ENCODE results near the gene WNT16.
"Not testable (repeated sequence)": the region's sequence is repeated elsewhere in the genome, so short reads cannot be mapped to it uniquely, and the experiment has no call there.

The WNT16 gene

GRCh38 chr7:121313793-121314676 is 14.8 kb upstream of the WNT16 start:
- Histone ChIP-seq H3F3A (ENCODE audit: control insufficient read depth, insufficient read depth) (no peaks in the 10 kb centered on the region), H3K79me2 (ENCODE audit: control insufficient read depth, low read length) (no peaks in the 10 kb centered on the region), H3K4me3 (ENCODE audit: low read length) (no peak overlapping the region), H3K27me3 (ENCODE audit: control insufficient read depth, low read length) (no peaks in the 10 kb centered on the region), H3K4me1 (ENCODE audit: control insufficient read depth, low read length) (no peaks in the 10 kb centered on the region), H4K20me1 (ENCODE audit: control insufficient read depth, insufficient read depth, low read depth, low read length) (no peaks in the 10 kb centered on the region), H3K9me3 (ENCODE audit: control insufficient read depth, insufficient read depth, low read length) (no peaks in the 10 kb centered on the region), H3K9me2 (replicated peaks; ENCODE audit: control insufficient read depth, low read length) (no peaks in the 10 kb centered on the region), H3K36me3 (ENCODE audit: control insufficient read depth, low read length) (no peaks in the 10 kb centered on the region), H3K27ac (ENCODE audit: low read depth, low read length) (no peak overlapping the region), H3K4me2 (ENCODE audit: low read length) (no peak overlapping the region)
- TF ChIP-seq CTCF (IDR thresholded peaks at IDR 0.05; ENCODE audit: low read depth, low read length, poor library complexity, severe bottlenecking) (no peak), EZH2phosphoT487 (IDR thresholded peaks at IDR 0.05; ENCODE audit: borderline replicate concordance, low read length) (no peak)

DNA sequence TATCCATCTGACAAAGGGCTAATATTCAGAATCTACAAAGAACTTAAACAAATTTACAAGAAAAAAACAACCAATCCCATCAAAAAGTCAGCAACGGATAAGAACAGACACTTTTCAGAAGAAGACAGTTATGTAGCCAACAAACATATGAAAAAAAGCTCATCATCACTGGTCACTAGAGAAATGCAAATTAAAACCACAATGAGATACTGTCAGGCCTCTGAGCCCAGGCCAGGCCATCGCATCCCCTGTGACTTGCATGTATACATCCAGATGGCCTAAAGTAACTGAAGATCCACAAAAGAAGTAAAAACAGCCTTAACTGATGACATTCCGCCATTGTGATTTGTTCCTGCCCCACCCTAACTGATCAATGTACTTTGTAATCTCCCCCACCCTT is 13.6 kb upstream of the WNT16 start:
- not testable (repeated sequence) for H4K20me1 ChIP-seq (ENCODE audit: control insufficient read depth, insufficient read depth, low read depth, low read length); H3K4me1 ChIP-seq (ENCODE audit: control insufficient read depth, low read length); H3K27ac ChIP-seq (ENCODE audit: low read depth, low read length); H3K27me3 ChIP-seq (ENCODE audit: control insufficient read depth, low read length); H3F3A ChIP-seq (ENCODE audit: control insufficient read depth, insufficient read depth); H3K4me2 ChIP-seq (ENCODE audit: low read length); H3K4me3 ChIP-seq (ENCODE audit: low read length); H3K9me3 ChIP-seq (ENCODE audit: control insufficient read depth, insufficient read depth, low read length); H3K36me3 ChIP-seq (ENCODE audit: control insufficient read depth, low read length); H3K9me2 ChIP-seq (replicated peaks; ENCODE audit: control insufficient read depth, low read length); H3K79me2 ChIP-seq (ENCODE audit: control insufficient read depth, low read length)

DNA sequence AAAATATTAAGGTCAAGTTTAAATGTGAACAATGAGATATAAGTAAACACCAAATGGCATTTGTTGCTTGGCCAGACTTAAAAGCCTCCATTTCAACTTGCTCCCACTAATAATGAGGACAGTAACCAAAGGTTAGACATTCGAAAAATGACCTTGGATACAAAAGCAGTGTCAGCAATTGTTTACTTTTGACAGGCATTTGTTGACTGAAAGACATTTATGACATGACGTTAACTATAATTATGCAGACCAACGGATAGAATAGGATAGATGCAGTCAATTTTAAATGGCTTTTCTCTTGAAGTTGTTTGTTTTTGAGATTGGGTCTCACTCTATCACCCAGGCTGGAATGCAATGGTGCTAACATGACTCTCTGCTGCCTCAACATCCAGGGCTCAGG is 6.3 kb upstream of the WNT16 start:
- H3F3A ChIP-seq (ENCODE audit: control insufficient read depth, insufficient read depth): no peaks in the 10 kb centered on the region
- no peaks in the 10 kb centered on the region for H4K20me1 ChIP-seq (ENCODE audit: control insufficient read depth, insufficient read depth, low read depth, low read length)
- H3K4me1 ChIP-seq (ENCODE audit: control insufficient read depth, low read length): no peaks in the 10 kb centered on the region
- H3K27me3 ChIP-seq (ENCODE audit: control insufficient read depth, low read length): no peaks in the 10 kb centered on the region
- H3K4me2 ChIP-seq (ENCODE audit: low read length): no peak overlapping the region
- H3K36me3 ChIP-seq (ENCODE audit: control insufficient read depth, low read length): no peaks in the 10 kb centered on the region
- no peaks in the 10 kb centered on the region for H3K9me2 ChIP-seq (replicated peaks; ENCODE audit: control insufficient read depth, low read length)
- H3K9me3 ChIP-seq (ENCODE audit: control insufficient read depth, insufficient read depth, low read length): no peaks in the 10 kb centered on the region
- H3K27ac ChIP-seq (ENCODE audit: low read depth, low read length): no peak overlapping the region
- no peak for TF ChIP-seq CTCF (IDR thresholded peaks at IDR 0.05; ENCODE audit: low read depth, low read length, poor library complexity, severe bottlenecking)
- TF ChIP-seq EZH2phosphoT487 (IDR thresholded peaks at IDR 0.05; ENCODE audit: borderline replicate concordance, low read length): no peak
- H3K79me2 ChIP-seq (ENCODE audit: control insufficient read depth, low read length): no peaks in the 10 kb centered on the region
- no peak overlapping the region for H3K4me3 ChIP-seq (ENCODE audit: low read length)

DNA sequence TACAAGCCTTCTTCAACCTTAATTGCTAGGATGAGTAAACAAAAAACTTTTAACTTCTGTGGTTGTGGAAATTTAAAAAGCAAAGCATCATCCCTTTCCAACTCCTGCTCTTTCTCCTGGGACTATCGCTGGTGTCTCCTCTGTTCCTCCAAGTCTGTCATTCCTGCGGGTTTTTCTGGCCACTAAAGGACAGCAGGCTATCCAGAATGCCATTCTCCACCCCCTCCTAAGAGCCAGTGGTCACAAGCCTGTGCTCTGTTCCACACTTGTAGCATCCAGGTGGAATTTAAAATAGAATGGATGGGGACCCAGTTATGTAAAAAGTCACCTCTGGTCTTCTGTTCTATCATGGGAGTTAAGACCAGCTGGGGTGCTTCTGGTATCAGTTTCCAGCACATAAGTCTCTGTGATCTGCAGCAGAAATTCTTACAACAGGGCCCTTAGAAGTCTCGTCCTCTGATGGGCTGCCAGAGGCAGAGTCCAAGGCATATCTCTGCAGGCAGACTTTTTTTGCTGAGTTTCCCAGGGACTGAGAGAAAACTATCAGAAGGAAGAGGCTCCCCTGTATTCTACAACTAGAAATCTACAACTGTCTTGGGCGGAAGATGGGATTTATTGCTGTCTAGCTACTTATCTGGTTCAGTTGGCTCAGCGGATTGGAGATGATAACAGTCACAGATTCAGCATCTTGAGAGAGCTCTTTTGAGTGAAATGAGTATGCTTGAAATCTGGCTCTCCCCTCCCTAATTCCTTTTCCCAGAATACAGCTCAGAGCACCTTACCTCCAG is 5.1 kb upstream of the WNT16 start:
- Histone ChIP-seq H3K9me3 (ENCODE audit: control insufficient read depth, insufficient read depth, low read length) (no peaks in the 10 kb centered on the region), H3K9me2 (replicated peaks; ENCODE audit: control insufficient read depth, low read length) (no peaks in the 10 kb centered on the region), H4K20me1 (ENCODE audit: control insufficient read depth, insufficient read depth, low read depth, low read length) (no peaks in the 10 kb centered on the region), H3K4me1 (ENCODE audit: control insufficient read depth, low read length) (no peaks in the 10 kb centered on the region), H3K27me3 (ENCODE audit: control insufficient read depth, low read length) (peaks cover 9% of the 10 kb centered on the region), H3K36me3 (ENCODE audit: control insufficient read depth, low read length) (no peaks in the 10 kb centered on the region), H3K4me2 (ENCODE audit: low read length) (no peak overlapping the region), H3K79me2 (ENCODE audit: control insufficient read depth, low read length) (no peaks in the 10 kb centered on the region), H3F3A (ENCODE audit: control insufficient read depth, insufficient read depth) (no peaks in the 10 kb centered on the region), H3K4me3 (ENCODE audit: low read length) (no peak overlapping the region), H3K27ac (ENCODE audit: low read depth, low read length) (no peak overlapping the region)
- TF ChIP-seq CTCF (IDR thresholded peaks at IDR 0.05; ENCODE audit: low read depth, low read length, poor library complexity, severe bottlenecking) (no peak), EZH2phosphoT487 (IDR thresholded peaks at IDR 0.05; ENCODE audit: borderline replicate concordance, low read length) (no peak)
